ENCODE measurements around the gene TRAF4.

DNA sequence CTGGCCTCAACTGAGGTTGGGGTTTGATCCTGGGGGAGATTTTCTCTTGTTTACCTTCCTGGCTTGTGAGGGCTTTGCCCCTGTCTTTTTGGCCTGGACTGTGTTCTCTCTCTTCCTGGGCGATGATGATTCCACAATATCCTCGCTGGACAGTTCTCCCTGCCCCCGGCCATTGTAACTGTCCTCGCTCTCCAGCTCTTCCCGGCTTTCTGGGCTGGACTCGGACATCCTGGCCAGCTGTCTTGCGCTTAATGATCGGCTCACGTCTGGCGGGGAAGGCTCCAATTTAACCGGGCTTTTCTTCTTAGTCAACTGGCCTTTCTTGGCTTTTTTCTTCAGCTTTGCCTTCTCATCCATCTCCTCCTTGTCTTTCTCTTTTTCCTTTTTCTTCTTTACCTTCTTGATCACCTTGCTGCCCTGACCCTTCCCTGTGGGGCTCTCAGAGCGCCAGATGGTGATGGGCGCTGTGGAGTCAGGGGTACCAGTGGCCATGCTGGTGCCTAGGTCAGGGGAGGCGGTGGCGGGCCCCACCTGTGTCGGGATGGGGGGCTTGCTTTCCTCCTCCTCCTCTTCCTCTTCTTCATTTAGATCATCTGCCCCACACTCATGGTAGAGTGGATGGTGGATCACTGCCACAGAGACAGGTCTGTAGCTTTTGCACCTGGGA is 40.1 kb upstream of the TRAF4 start:
- TF ChIP-seq, protein P1, sequence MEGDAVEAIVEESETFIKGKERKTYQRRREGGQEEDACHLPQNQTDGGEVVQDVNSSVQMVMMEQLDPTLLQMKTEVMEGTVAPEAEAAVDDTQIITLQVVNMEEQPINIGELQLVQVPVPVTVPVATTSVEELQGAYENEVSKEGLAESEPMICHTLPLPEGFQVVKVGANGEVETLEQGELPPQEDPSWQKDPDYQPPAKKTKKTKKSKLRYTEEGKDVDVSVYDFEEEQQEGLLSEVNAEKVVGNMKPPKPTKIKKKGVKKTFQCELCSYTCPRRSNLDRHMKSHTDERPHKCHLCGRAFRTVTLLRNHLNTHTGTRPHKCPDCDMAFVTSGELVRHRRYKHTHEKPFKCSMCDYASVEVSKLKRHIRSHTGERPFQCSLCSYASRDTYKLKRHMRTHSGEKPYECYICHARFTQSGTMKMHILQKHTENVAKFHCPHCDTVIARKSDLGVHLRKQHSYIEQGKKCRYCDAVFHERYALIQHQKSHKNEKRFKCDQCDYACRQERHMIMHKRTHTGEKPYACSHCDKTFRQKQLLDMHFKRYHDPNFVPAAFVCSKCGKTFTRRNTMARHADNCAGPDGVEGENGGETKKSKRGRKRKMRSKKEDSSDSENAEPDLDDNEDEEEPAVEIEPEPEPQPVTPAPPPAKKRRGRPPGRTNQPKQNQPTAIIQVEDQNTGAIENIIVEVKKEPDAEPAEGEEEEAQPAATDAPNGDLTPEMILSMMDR (IDR thresholded peaks at IDR 0.05; ENCODE audit: low read depth, low read length, missing input control) = no peak
- TF ChIP-seq GABPA (IDR thresholded peaks at IDR 0.05 in 1 of 2, conservative IDR thresholded peaks at IDR 0.05 in 1 of 2) = no peak
- TF ChIP-seq EGR1 (IDR thresholded peaks at IDR 0.05; ENCODE audit: low read depth in 2 of 2) = no peak
- TF ChIP-seq, protein P2, sequence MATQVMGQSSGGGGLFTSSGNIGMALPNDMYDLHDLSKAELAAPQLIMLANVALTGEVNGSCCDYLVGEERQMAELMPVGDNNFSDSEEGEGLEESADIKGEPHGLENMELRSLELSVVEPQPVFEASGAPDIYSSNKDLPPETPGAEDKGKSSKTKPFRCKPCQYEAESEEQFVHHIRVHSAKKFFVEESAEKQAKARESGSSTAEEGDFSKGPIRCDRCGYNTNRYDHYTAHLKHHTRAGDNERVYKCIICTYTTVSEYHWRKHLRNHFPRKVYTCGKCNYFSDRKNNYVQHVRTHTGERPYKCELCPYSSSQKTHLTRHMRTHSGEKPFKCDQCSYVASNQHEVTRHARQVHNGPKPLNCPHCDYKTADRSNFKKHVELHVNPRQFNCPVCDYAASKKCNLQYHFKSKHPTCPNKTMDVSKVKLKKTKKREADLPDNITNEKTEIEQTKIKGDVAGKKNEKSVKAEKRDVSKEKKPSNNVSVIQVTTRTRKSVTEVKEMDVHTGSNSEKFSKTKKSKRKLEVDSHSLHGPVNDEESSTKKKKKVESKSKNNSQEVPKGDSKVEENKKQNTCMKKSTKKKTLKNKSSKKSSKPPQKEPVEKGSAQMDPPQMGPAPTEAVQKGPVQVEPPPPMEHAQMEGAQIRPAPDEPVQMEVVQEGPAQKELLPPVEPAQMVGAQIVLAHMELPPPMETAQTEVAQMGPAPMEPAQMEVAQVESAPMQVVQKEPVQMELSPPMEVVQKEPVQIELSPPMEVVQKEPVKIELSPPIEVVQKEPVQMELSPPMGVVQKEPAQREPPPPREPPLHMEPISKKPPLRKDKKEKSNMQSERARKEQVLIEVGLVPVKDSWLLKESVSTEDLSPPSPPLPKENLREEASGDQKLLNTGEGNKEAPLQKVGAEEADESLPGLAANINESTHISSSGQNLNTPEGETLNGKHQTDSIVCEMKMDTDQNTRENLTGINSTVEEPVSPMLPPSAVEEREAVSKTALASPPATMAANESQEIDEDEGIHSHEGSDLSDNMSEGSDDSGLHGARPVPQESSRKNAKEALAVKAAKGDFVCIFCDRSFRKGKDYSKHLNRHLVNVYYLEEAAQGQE (IDR thresholded peaks at IDR 0.05) = no peak
- no peak for TF ChIP-seq ZBTB33 (IDR thresholded peaks at IDR 0.05)
- no peak for TF ChIP-seq TAF1 (conservative IDR thresholded peaks at IDR 0.05)
- TF ChIP-seq HNF4G (IDR thresholded peaks at IDR 0.05) = no peak
- no peak for TF ChIP-seq HNF4A (conservative IDR thresholded peaks at IDR 0.05)
- TF ChIP-seq, protein P3, sequence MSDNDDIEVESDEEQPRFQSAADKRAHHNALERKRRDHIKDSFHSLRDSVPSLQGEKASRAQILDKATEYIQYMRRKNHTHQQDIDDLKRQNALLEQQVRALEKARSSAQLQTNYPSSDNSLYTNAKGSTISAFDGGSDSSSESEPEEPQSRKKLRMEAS (IDR thresholded peaks at IDR 0.05) = no peak
- TF ChIP-seq RXRA (IDR thresholded peaks at IDR 0.05) = no peak
- no peak for TF ChIP-seq JUND (IDR thresholded peaks at IDR 0.05)
- TF ChIP-seq FOXA2 (IDR thresholded peaks at IDR 0.05) = no peak
- TF ChIP-seq, protein P4, sequence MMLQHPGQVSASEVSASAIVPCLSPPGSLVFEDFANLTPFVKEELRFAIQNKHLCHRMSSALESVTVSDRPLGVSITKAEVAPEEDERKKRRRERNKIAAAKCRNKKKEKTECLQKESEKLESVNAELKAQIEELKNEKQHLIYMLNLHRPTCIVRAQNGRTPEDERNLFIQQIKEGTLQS (IDR thresholded peaks at IDR 0.05) = no peak
